CD4-positive, alpha-beta T cell treated with Interleukin-4 for 1 hour (primary cell): ENCODE data around the gene ZNF474.
"Not testable (repeated sequence)": the region's sequence is repeated elsewhere in the genome, so short reads cannot be mapped to it uniquely, and the experiment has no call there.

Experiments
- DNase-seq, 2 donors: peaks; one replicate each; pipeline ENCODE4 v3.0.0-alpha.2; 2020 to 2022

The ZNF474 gene

GRCh38 chr5:122129306-122129705, at the start of gene ZNF474:
Gene ZNF474, plus strand, starts transcription at chr5:122129546. Its CDS starts 22,445 bp downstream, at chr5:122151991.
- no peak for DNase-seq

DNA sequence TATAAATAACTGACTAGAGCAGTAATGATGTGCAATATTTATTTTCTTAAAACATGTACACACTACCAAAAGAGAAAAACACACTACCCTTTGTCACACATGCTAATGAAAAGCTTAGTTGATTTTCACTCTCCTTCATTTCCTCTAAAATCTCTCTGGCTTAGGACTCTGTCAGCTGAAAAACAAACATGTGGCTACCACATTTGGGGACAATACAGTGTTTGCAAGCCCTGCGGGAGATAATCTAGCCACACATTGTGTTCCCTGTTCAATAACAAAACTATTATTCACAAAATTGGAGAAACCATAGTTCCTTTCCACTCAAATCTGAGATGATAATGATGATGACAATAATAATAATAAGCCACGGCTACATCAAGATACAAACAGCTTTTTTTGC, 47.8 kb upstream of the ZNF474 start:
- no peak for DNase-seq

- DNase-seq, result no peak
Observed at GRCh38 chr5:122083535-122083934, 45.8 kb upstream of the ZNF474 start.

DNA sequence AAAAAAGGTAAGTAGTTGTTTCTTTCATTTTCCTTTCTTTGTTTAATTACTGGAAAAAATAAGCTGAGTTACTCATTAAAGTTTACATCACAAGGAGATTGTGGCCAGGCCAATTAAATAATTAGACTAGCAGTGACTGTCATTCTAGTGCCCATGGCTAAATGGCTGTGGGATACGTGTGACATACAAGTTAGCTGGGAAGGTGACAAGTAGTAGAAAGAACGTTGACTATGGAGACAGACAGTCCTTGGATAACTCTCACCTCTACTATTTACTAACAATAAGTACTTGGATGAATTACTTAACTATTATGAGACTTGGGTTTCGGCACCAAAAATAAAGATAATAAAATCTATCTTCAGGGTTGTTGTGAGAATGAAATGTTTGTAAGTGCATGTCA, 44.3 kb upstream of the ZNF474 start:
- DNase-seq, result no peak

GRCh38 chr5:122089096-122090013, 40.0 kb upstream of the ZNF474 start:
- no peak for DNase-seq

GRCh38 chr5:122091936-122092600, 37.3 kb upstream of the ZNF474 start:
- DNase-seq, result no peak

DNA sequence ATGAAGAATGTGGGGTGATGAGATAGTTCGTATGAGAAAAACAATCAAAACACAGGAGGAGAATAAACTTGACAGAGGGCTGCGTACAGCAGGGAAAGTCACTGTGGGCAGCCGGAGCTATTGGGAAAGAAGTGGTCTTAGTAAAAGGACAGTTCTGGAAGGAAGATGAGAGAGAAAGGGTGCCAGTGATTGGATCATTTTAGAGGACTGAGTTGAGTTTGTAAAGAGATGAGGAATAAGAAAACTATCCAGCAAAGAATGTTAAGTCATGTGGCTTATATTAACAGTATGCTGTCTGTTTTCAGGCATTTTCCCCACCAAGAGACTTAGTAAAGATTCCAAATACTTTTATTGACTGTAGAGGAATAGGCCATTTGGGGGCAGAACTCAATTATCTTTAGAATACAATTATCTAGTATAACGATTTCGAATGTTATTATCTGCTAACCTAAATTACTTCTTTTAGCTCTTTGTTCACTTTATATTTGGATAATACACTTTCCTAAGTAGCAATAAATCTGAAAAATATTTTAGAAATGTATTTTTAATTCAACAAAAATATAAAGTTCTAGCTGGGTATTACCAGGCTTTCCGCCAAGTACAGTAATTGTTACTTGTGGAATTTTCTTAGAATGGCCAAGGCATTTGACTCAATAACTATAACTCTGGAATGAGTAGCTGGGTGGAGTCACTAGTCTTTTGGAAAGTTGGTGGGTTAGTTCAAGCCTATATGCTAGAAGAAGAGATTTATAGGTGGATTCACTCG, 35.7 kb upstream of the ZNF474 start:
- no peak for DNase-seq

GRCh38 chr5:122094251-122094650, 35.1 kb upstream of the ZNF474 start:
- DNase-seq, result not testable (repeated sequence)

DNA sequence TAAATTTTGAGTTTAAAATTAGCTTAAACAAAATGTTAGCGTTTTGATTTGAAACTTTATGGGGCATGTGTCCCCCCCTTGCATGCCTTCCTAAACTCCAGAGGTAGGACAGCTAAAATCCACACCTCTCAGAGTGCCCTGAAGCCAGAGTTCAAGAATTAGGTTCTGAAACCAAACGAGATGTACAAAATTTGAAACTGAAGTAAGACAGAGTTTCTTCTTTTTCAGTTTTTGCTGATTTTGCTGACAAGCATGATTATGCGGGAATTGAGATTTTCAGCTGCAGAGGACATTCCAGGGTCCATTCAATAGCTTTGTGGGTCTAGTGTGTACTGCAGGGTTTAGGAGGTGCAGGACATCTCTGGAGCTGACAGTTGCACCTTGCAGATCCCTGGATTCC, 34.2 kb upstream of the ZNF474 start:
- no peak for DNase-seq

GRCh38 chr5:122097391-122097790, 32.0 kb upstream of the ZNF474 start:
- DNase-seq, result no peak

- DNase-seq, result no peak
Observed at GRCh38 chr5:122099060-122099790, 30.1 kb upstream of the ZNF474 start.

DNA sequence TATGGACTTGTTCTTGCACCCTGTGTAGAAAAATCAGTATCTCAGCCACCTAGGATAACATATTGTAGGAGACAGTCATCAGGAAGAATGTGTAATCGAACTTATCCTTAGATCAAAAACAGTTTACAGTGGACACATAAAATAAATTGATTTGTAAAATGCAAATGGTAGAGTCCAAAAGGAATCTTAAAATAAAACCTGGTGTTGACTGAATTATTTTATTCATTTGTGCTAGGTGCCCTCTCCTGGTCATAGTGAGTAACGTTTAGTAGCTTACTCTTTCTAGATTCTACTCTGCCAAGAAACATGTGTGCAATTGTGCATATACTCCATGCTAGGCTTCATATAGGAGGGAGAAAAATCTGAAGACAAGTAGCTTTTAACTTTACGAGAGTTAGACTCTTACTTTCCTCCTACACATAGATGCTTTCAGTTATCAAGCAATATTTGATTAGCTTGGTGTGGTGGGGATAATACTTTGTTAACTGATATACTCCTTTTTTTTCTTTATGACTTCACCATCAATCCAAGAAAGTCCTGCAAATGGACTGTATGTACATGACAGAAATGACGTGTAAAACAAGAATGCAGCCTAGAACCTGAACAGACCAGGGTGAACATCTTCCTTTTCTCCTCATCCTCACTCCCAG, 27.6 kb upstream of the ZNF474 start:
- DNase-seq, result peak in 1 of 2 donors; percentile 6

GRCh38 chr5:122102825-122103224, 26.5 kb upstream of the ZNF474 start:
- DNase-seq, result no peak

GRCh38 chr5:122105909-122106308, 23.4 kb upstream of the ZNF474 start:
- no peak for DNase-seq

DNA sequence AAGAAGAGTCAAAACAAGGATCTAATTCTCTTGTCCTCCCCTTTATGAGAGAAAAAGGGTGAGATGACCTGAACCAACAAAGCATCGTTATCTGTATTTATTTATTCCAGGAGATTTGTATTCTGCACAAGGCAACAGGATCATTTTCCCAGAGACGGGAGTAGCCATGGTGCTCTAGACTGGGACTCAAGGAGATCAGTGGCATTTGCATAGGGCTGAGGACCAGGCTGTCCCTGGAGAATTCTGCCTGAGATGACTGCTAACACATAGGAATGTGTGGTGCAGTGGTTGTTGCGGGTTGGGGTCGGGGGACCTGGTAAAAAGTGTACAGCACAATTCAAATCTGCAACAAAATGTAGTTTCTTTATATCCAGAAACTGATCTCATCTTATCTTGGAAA, 22.3 kb upstream of the ZNF474 start:
- no peak for DNase-seq

- no peak for DNase-seq
Observed at GRCh38 chr5:122110987-122111386, 18.4 kb upstream of the ZNF474 start.

DNA sequence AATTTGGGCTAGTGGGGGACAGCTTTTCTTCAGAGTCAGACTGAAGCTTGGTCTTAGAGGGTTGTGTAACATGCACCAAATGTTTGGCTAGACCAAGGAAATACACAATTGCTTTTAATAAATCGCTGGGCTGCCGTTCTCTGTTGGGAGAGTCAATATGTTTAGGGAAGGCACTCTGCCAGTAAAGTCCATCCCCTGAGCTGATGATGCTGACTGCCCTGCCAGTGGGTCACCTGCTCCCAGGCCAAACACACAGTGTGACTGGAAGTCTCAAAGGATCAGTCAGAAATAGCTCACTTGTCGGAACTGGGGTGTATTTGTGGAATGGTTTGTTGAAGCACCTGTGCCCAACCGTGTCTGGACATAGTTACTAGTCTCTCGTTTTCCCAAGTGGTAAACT, 17.9 kb upstream of the ZNF474 start:
- no peak for DNase-seq

DNA sequence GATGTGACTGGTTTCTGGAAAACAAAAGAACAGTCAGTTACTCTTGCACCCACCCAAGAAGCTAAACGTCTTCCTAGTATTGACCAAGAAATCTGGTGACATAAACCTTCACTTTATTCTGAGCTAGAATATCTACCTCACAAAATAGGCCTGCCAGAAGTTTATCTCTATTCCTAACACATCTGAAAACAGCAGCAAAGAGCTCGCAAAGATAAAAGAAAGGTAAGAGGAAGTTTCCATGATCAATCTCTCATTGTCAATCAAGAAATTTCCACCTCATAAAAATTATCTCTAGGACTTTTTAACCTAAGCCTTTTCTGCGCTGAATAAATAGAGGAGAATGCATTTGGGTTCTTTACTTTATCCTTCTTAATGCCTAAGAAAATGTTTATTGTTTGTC, 17.3 kb upstream of the ZNF474 start:
- no peak for DNase-seq

- no peak for DNase-seq
Observed at GRCh38 chr5:122112733-122113558, 16.4 kb upstream of the ZNF474 start.

GRCh38 chr5:122114501-122114900, 14.8 kb upstream of the ZNF474 start:
- no peak for DNase-seq

GRCh38 chr5:122118356-122118948, 10.9 kb upstream of the ZNF474 start:
- no peak for DNase-seq
